ENCODE measurements around the gene TTC4.

DNA sequence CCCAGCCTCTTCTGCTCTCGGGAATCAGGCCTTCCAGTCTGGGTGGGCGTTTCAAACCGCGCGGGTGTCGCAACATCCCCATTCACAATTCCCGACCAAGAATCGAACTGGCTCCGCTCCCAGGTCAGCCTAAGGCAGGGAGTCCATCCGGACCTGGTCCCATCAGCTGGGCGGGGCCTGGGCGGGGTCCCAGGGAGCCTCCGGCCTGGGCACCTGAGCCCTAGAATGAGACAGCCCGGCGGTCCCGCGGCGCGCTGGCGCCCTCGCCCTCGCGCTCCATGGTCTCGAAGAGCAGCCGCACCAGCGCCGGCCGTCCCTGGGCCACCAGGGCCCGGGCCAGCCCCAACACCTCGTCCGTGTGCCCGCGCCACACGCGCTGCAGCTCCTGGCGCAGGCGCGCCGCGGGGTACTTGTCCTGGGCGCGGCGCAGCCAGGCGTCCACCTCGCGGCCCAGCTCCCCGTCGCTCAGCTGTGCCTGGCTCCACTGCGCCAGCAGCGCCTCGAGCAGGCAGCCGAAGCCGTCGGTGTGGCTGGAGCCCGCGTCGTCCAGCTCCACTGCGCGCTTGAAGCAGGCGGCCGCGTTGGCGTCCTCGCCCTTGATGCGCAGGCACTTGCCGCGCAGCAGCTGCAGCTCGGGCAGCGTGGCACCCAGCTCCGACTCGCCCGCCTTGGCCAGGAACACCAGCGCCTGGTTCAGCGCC, 65.5 kb downstream of the TTC4 start:
- no peak for TF ChIP-seq EZH2phosphoT487 (IDR thresholded peaks at IDR 0.05; ENCODE audit: unreplicated experiment)
- TF ChIP-seq POLR2AphosphoS5 (IDR thresholded peaks at IDR 0.05; ENCODE audit: low read depth) = no peak; the same call in 1 of the 2 replicates
- TF ChIP-seq, protein P1, sequence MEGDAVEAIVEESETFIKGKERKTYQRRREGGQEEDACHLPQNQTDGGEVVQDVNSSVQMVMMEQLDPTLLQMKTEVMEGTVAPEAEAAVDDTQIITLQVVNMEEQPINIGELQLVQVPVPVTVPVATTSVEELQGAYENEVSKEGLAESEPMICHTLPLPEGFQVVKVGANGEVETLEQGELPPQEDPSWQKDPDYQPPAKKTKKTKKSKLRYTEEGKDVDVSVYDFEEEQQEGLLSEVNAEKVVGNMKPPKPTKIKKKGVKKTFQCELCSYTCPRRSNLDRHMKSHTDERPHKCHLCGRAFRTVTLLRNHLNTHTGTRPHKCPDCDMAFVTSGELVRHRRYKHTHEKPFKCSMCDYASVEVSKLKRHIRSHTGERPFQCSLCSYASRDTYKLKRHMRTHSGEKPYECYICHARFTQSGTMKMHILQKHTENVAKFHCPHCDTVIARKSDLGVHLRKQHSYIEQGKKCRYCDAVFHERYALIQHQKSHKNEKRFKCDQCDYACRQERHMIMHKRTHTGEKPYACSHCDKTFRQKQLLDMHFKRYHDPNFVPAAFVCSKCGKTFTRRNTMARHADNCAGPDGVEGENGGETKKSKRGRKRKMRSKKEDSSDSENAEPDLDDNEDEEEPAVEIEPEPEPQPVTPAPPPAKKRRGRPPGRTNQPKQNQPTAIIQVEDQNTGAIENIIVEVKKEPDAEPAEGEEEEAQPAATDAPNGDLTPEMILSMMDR (conservative IDR thresholded peaks at IDR 0.05; ENCODE audit: low read depth in 2 of 2) = no peak; a peak in 1 of 4 replicates
- TF ChIP-seq EZH2 (IDR thresholded peaks at IDR 0.05; ENCODE audit: low read depth, unreplicated experiment) = no peak
- TF ChIP-seq, protein P2, sequence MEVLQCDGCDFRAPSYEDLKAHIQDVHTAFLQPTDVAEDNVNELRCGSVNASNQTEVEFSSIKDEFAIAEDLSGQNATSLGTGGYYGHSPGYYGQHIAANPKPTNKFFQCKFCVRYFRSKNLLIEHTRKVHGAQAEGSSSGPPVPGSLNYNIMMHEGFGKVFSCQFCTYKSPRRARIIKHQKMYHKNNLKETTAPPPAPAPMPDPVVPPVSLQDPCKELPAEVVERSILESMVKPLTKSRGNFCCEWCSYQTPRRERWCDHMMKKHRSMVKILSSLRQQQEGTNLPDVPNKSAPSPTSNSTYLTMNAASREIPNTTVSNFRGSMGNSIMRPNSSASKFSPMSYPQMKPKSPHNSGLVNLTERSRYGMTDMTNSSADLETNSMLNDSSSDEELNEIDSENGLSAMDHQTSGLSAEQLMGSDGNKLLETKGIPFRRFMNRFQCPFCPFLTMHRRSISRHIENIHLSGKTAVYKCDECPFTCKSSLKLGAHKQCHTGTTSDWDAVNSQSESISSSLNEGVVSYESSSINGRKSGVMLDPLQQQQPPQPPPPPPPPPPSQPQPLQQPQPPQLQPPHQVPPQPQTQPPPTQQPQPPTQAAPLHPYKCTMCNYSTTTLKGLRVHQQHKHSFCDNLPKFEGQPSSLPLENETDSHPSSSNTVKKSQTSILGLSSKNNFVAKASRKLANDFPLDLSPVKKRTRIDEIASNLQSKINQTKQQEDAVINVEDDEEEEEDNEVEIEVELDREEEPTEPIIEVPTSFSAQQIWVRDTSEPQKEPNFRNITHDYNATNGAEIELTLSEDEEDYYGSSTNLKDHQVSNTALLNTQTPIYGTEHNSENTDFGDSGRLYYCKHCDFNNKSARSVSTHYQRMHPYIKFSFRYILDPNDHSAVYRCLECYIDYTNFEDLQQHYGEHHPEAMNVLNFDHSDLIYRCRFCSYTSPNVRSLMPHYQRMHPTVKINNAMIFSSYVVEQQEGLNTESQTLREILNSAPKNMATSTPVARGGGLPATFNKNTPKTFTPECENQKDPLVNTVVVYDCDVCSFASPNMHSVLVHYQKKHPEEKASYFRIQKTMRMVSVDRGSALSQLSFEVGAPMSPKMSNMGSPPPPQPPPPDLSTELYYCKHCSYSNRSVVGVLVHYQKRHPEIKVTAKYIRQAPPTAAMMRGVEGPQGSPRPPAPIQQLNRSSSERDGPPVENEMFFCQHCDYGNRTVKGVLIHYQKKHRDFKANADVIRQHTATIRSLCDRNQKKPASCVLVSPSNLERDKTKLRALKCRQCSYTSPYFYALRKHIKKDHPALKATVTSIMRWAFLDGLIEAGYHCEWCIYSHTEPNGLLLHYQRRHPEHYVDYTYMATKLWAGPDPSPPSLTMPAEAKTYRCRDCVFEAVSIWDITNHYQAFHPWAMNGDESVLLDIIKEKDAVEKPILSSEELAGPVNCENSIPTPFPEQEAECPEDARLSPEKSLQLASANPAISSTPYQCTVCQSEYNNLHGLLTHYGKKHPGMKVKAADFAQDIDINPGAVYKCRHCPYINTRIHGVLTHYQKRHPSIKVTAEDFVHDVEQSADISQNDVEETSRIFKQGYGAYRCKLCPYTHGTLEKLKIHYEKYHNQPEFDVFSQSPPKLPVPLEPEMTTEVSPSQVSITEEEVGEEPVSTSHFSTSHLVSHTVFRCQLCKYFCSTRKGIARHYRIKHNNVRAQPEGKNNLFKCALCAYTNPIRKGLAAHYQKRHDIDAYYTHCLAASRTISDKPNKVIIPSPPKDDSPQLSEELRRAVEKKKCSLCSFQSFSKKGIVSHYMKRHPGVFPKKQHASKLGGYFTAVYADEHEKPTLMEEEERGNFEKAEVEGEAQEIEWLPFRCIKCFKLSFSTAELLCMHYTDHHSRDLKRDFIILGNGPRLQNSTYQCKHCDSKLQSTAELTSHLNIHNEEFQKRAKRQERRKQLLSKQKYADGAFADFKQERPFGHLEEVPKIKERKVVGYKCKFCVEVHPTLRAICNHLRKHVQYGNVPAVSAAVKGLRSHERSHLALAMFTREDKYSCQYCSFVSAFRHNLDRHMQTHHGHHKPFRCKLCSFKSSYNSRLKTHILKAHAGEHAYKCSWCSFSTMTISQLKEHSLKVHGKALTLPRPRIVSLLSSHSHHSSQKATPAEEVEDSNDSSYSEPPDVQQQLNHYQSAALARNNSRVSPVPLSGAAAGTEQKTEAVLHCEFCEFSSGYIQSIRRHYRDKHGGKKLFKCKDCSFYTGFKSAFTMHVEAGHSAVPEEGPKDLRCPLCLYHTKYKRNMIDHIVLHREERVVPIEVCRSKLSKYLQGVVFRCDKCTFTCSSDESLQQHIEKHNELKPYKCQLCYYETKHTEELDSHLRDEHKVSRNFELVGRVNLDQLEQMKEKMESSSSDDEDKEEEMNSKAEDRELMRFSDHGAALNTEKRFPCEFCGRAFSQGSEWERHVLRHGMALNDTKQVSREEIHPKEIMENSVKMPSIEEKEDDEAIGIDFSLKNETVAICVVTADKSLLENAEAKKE (CRISPR knock-in tag; IDR thresholded peaks at IDR 0.05) = no peak
- TF ChIP-seq, protein P3, sequence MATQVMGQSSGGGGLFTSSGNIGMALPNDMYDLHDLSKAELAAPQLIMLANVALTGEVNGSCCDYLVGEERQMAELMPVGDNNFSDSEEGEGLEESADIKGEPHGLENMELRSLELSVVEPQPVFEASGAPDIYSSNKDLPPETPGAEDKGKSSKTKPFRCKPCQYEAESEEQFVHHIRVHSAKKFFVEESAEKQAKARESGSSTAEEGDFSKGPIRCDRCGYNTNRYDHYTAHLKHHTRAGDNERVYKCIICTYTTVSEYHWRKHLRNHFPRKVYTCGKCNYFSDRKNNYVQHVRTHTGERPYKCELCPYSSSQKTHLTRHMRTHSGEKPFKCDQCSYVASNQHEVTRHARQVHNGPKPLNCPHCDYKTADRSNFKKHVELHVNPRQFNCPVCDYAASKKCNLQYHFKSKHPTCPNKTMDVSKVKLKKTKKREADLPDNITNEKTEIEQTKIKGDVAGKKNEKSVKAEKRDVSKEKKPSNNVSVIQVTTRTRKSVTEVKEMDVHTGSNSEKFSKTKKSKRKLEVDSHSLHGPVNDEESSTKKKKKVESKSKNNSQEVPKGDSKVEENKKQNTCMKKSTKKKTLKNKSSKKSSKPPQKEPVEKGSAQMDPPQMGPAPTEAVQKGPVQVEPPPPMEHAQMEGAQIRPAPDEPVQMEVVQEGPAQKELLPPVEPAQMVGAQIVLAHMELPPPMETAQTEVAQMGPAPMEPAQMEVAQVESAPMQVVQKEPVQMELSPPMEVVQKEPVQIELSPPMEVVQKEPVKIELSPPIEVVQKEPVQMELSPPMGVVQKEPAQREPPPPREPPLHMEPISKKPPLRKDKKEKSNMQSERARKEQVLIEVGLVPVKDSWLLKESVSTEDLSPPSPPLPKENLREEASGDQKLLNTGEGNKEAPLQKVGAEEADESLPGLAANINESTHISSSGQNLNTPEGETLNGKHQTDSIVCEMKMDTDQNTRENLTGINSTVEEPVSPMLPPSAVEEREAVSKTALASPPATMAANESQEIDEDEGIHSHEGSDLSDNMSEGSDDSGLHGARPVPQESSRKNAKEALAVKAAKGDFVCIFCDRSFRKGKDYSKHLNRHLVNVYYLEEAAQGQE (IDR thresholded peaks at IDR 0.05; ENCODE audit: unreplicated experiment) = no peak
- no peak; the same call in 1 of the 2 replicates for TF ChIP-seq CREB1 (CRISPR knock-in tag; IDR thresholded peaks at IDR 0.05; ENCODE audit: low read depth)
- TF ChIP-seq JUNB (IDR thresholded peaks at IDR 0.05; ENCODE audit: unreplicated experiment) = no peak
- no peak for TF ChIP-seq STAT1 (IDR thresholded peaks at IDR 0.05; ENCODE audit: unreplicated experiment)
- TF ChIP-seq ETS1 (IDR thresholded peaks at IDR 0.05) = no peak

Measured in GM23338 (cell line).